ENCODE results near the gene CCR3.

CCR3 gene

DNA sequence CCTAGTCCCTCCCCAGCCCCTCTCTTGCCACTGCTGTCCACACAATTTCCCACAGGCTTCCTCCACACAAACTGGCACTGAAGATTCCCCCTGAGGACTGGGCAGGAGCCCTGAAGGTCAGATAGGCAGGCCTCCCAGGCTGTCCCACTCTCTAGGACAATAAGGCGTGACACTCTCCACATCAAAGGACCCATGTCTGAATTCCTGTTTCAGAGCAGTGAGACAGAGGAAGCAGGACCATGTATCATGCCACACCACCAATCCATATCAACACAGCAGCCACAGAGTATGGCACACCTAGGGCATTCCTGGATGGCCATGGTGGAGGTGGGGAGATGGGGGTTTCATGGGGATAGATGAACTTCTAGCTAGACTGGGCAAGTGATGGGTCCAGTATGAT, 20.3 kb upstream of the CCR3 start:
- no peak for DNase-seq

- no peak for DNase-seq
Measured at GRCh38 chr3:46222435-46223161, 19.7 kb upstream of the CCR3 start.

DNA sequence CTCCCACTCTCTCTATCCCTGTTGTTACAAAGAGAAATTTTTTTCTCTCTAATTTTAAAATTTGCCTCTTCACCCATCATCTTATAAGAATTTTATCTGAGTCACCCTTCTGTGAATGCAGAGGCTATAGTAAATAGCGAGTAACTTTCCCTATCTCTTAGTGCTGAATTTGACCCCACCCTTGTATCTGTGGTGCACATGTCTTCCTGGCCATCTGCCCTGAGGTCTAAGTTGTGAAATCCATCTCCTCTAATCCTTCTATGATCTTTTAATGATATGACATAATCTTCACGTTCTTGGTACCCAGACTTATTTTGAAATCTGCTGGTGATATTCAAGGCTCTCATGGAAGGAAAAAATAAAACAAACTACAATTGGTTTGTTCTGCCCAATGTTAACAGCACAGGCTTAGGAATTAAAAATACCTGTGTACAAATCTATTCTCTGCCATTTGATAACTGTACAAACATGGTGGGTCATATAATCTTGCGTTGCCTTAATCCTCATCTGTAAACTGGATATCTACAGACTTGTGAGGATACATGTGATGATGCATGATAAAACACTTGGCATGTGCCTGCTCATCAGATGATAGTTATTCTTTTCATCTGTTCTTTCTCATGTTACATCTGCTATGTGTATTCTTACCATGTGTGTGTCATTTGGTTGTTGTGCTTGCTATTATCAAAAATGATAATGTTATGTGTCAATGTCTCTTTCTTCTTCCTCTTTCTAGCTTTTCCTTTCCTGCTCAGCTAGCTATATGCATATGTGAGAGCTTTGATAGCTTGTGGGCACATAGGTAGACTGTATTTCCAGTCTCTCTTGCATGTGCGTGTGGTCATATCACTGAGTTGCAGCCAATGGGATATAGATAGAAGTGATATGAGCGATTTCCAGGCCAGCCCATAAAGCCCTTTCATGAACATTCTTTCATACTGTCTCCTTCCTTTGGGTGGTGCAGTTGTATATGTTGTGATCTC, 13.7 kb upstream of the CCR3 start:
- DNase-seq = peak; percentile 49

- no peak for DNase-seq
Measured at GRCh38 chr3:46231323-46231722, 10.9 kb upstream of the CCR3 start.

GRCh38 chr3:46233194-46233593, 9.1 kb upstream of the CCR3 start:
- DNase-seq = no peak

GRCh38 chr3:46235425-46235824, 6.8 kb upstream of the CCR3 start:
- no peak for DNase-seq

DNA sequence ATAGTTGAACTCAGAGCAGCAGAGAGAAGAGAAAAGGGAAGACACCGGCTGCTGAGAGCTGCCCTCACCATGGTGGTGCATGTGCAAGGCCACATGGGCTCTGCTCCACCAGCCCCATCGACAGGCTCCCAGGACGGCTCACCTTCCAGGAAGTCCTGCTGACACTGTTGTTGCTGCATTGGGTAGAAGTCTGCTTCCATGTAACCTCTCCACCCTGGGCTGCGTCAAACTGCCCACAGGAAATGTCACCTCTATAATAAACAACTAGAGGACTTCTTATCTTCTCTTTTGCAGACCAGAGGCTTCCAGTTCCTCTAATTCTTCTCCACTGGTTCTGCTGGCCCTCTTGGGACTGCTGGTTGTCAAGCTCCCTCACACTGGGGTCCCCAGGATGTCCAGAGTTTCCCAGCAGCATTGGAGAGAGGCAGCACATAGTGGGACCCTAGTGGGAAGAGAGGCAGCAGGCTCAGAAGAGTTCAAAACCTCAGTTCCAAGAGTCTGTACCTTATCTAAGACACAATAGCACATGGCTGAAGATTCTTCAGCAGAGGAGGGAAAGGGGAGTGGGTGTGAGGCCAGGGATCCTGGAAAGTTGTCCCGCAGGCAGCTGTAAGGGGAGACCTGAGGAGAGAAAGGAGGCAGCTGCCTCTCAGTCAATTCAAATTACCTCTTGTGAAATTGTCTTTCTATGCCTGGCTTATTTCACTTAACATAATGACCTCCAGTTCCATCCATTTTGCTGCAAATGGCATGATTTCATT, 5.8 kb upstream of the CCR3 start:
- DNase-seq = no peak

GRCh38 chr3:46238386-46238785, 3.9 kb upstream of the CCR3 start:
- DNase-seq = no peak

DNA sequence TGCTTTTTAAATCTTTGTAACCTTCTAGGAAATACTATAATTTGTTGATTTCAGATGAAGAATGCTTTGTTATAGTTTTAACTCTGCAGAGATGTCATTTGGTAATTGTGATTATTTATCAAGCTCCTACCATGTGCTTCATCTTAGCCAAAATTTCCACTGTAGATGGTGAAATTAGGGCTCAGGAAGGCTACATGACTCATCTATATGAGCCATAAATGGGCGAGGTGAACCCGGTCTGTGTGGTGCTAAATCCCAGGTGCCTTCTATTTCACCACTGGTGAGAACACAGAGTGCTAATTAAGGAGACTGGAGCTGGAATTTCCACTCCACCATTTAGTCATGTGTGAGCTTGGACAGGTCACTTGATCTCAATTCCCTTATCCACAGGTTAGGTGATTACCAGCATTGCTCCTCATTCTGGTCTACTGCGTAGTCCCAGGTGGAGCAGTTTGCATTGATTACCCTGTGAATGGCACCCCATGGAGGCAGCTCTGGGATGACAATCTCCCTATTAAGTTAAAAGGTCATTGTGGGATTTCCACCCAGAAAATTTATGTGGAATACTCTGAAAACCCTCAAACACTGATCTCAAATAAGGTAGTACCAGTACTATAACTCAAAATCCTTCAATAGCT, 2.8 kb upstream of the CCR3 start:
- no peak for DNase-seq

DNA sequence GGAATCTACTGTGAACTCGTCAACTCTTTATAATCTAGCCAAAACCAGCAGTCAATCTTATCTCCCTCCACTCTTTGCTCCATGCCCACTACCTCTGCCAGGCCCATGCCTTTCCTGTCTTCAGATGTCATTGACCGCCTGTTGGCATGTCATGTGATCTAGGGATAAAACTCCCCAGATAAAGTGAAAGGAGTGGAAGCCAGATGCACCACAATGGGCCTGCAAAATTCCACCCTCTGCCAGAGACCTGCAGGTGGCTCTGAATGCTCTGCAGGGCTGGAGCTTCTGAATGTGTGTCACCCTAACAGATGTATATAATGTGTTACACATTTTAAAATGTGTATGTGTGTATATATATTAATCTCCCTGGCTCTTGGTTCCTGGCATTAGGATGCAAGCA, 2.3 kb upstream of the CCR3 start:
- no peak for DNase-seq

- no peak for DNase-seq
Measured at GRCh38 chr3:46243560-46243959, 1.3 kb downstream of the CCR3 start.

DNA sequence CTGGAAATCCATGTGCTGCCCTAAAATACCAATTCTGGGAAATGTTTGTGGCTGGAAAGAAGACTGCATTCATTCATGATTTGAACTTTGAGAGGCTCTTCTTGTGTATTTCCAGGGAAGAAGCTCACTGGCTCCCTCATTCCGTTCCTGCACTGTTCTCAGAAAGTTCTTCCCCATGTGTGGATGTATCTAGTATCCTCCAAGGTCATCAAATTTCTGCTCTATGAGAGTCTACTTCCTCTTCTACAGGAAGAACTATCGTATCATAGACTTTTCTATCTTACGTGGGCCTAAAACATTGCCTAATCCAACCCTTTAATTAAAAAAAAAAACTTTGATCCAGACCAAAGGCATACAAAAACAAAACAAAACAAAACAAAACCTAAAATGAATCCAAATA, 2.9 kb downstream of the CCR3 start:
- DNase-seq = no peak

DNA sequence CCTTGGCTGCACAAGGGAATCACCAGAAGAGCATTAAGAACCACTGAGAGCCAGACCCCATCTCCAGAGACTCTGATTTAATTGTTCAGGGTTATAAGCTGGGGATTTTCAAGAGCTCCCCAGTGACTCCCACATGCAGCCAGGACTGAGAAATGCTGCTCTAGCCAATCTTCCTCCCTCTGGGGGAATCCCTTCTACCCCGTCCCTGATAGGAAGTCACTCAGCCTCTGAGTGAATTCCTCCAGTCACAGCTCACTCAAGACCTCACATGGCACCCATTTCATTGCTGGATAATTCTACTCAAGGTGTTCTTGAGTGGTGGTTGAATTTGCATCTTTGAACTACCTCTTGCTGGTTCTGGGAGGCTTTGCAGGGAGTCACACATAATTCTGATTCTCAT, 10.7 kb downstream of the CCR3 start:
- no peak for DNase-seq

- no peak for DNase-seq
Measured at GRCh38 chr3:46258525-46258924, 16.3 kb downstream of the CCR3 start.

GRCh38 chr3:46261926-46262594, 19.8 kb downstream of the CCR3 start:
- no peak for DNase-seq

- no peak for DNase-seq
Measured at GRCh38 chr3:46264002-46264401, 21.7 kb downstream of the CCR3 start.

GRCh38 chr3:46266598-46266997, 24.3 kb downstream of the CCR3 start:
- peak; percentile 9 for DNase-seq

GRCh38 chr3:46269556-46269955, 27.3 kb downstream of the CCR3 start:
- DNase-seq = no peak

DNA sequence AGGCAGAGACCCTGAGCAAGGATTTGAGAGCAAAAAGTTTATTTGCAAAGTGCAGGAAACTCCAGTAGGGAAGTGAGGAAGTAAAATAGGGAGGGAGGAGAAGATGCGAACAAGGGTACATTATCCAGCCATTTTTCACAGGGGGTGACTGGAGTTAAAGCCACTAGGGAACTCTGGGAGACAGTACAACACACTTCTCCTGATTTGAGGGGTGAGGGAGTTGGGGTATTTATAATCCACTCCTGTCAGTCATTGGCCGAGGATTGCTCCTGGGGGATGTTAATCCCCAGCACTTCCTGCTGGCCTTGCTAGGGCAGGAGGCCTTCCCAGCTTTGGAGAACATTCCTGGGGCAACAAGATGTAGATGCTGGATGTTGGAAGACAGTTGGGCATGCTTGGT, 28.2 kb downstream of the CCR3 start:
- DNase-seq = no peak

DNA sequence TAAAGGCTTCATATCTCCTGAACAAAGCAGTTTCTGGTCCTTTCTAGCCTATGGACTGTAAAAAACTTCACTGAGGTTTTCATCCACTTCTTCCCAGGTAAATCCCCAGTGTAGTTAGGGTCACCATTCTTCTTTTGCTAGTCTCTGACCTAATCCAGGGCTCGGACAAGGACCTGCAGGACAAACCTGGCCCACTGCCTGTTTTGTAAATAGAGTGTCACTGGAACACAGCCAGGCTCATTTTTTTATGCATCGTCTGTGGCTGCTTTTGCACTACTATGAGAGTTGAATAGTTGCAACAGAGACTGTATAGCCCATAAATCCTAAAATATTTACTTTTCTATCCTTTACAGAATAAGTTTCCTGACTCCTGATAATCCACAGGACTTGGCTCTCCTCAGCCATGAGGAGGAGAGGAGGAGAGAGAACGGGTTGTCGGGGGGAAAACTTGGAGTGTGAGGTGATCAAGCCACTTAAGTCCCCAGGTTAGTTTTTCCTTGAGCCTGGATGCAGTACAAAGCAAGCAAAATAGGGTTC, 29.0 kb downstream of the CCR3 start:
- DNase-seq = no peak

DNA sequence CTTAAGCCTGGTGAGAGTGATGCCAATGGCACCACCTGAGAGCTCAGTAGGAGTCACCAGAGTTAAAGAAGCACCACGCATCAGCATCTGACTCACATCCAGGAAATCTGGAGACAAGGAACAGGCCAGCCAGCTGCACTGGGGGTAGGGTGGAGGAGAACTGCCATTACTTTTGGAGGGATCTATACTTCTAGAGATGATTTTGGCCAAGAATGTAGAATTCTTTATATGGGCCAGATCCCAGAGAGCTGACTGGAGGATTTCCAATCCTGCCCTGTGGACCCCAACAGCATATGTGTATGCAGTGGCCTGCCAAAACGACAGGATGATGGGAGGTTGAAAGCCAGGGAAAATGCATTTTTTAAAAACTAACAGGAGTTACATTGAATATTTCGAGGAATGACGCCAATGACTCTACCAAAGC, 29.8 kb downstream of the CCR3 start:
- no peak for DNase-seq

- no peak for DNase-seq
Measured at GRCh38 chr3:46276497-46277099, 34.3 kb downstream of the CCR3 start.
